H1 (cell line): ENCODE measurements around the gene KTN1. TPM values are rescaled to one million over a fixed set of nuclear protein-coding genes. Genes with fewer than 3 reads are reported as not detected.

ENCODE experiments used
- CTBP2 ChIP-seq: IDR thresholded peaks from 2 replicates; pipeline ENCODE4 v1.7.0; 2011; ENCODE audit warnings: borderline replicate concordance, mild to moderate bottlenecking, moderate library complexity, mixed read lengths, low read length; ENCODE audit not compliant: insufficient read depth, insufficient read length
- EGR1 ChIP-seq: IDR thresholded peaks from 2 replicates; pipeline ENCODE4 v1.6.1; 2011; ENCODE audit warnings: low read depth, low read length, borderline replicate concordance
- polyA plus RNA-seq, 7 experiments: library from polyadenylated mRNA; depleted of rRNA in 3 of 7; stranded (reverse) in 5 of 7; unstranded in 2 of 7; fragments of >200 nt in 5 of 7; fragments of 200-250 nt in 2 of 7; gene quantifications; 1 replicate in 5 of 7; 2 replicates in 1 of 7; 4 replicates in 1 of 7; pipeline versions ENCODE4 v1.2.1 to v1.2.3, GENCODE V29; 2011 to 2013; ENCODE audit warnings: missing spikeins in 2 of 7, mixed read lengths in 2 of 7
- total RNA-seq: library from RNA; stranded (reverse); fragmentation: NEBNext Ultra II Directional; extraction: Animal tissue kit (Norgen Biotek cat#: 25700); gene quantifications from 2 replicates; pipeline ENCODE4 v1.2.1, GENCODE V29; 2021

KTN1 gene
- total and polyA plus RNA-seq, 2 of the 8 experiments (the other 6 are each of a cell fraction or from before 2014, with no cell fraction given): 15.4 to 151 TPM

DNA sequence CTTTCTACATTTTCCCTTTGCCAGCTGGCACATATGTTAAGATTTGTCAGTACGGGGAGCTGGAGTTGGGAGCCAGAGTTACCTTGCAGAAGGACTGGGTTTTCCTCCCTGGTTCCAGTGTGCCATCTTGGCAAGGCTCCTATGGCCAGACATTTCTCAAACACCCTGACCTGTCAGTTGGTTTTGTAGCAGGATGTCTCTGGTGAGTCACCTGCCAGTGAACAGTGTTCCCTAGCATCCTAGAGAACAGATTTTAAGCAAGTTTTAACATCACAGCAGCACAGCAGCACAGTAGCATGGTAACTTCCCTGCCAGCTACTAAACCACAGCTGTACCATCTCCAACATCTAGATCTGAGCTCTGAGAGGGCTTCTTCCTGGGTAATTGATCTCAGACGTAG lies 26.2 kb upstream of the KTN1 start (continued):
- TF ChIP-seq EGR1: no peak
- no peak for TF ChIP-seq CTBP2
- TF ChIP-seq, all 59 proteins: peak for 0
